Activated CD4-positive, alpha-beta T cell treated with anti-CD3 and anti-CD28 coated beads, Interleukin-2, amount 10 ng/mL, durations not matched to agents 7 days and 5 days (primary cell): ENCODE results near the gene UBE2J2. TPM values are rescaled to one million over a fixed set of nuclear protein-coding genes. Genes with fewer than 3 reads are reported as not detected.
"Not testable (repeated sequence)": the region's sequence is repeated elsewhere in the genome, so short reads cannot be mapped to it uniquely, and the experiment has no call there.

Experiments
- CTCF ChIA-PET: fragments of 350-600 bp; sonication (Branson Sonifier 250); formaldehyde crosslinking; loops from one replicate; lab custom pipeline; 2021; ENCODE audit warnings: antibody characterized with exemption; lab: Charles Lee
- POLR2A ChIA-PET: fragments of 350-600 bp; sonication (Branson Sonifier 250); formaldehyde crosslinking; loops from one replicate; lab custom pipeline; 2021; ENCODE audit warnings: antibody characterized with exemption; lab: Charles Lee
- DNase-seq: peaks from one replicate; pipeline ENCODE4 v3.0.0-alpha.2; 2020
- H3K27ac Mint-ChIP-seq: one replicate; pipeline ENCODE4 v1.8.0; 2021; ENCODE audit warnings: mild to moderate bottlenecking, moderate library complexity, mixed read lengths
- H3K27me3 Mint-ChIP-seq: one replicate; pipeline ENCODE4 v1.8.0; 2021; ENCODE audit warnings: mixed read lengths
- H3K36me3 Mint-ChIP-seq: one replicate; pipeline ENCODE4 v1.8.0; 2021; ENCODE audit warnings: low read depth, mixed read lengths
- H3K4me1 Mint-ChIP-seq: one replicate; pipeline ENCODE4 v1.8.0; 2021; ENCODE audit warnings: mixed read lengths
- H3K4me3 Mint-ChIP-seq: one replicate; pipeline ENCODE4 v1.8.0; 2021; ENCODE audit warnings: mild to moderate bottlenecking, moderate library complexity, mixed read lengths
- H3K9me3 Mint-ChIP-seq: one replicate; pipeline ENCODE4 v1.8.0; 2021; ENCODE audit warnings: mixed read lengths
- total RNA-seq, 2 experiments: library from RNA; stranded (reverse); gene quantifications; one replicate each; pipeline ENCODE4 v1.2.3, GENCODE V29; 2021

UBE2J2 gene
- 10 to 100 TPM; 63.4 to 63.7 TPM for total RNA-seq

DNA sequence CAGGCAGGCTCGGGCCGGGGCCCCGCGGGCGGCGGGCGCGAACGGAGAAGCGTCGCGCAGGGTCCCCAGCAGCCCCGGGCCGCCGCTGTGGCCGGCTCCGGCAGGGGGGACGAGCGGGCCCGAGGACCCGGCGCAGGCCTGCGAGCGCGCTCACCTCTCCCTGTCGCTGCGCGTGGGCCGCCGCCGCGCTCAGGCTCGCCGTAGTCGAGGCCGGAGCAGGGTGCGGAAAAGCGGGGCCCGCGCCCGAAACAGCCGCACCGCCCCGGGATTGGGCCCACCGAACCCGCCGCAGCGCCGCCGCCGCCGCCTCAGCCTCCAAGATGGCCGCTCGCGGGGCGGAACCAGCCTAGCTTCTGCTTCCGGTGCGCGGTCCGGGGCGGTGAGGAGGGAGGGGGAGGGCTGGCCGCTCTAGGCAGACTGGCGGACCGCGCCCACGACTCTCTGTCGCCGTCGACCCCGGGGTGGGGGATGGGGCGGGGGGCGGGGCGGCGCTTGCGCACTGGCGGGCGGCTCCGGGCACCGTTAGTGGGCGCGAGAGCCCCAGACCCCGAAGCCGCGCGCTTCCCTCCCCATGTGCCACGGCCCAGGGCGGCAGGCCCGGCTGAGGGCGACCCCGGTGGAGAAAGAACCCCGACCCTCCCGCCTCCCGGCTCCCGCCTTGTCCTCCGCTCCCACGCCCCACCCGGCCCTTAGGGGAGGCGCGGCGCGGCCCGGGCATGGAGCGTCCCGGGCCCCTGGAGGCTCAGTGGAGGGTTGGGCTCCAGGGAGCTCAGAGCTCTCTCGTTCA lies at the start of gene UBE2J2:
UBE2J2 (minus strand) TSS at position 343 of the 787 bp plus-strand sequence. CDS start 5,862 bp downstream, outside the sequence.
- Mint-ChIP-seq H3K27ac (peak within 1 kb of the TSS; percentile 86), H3K27me3 (no peaks in the 10 kb centered on the region), H3K9me3 (no peaks in the 10 kb centered on the region), H3K36me3 (peaks cover 31% of the 10 kb centered on the region), H3K4me3 (peak within 1 kb of the TSS; percentile 88), H3K4me1 (peaks cover 39% of the 10 kb centered on the region)
- POLR2A ChIA-PET, result no interaction called here
- CTCF ChIA-PET, result interaction anchor here (0.6 to 1.7 kb wide), 5 partner anchors 9 to 587 kb away, joined by 3 to 4 read pairs (median 4); no protein-coding TSS in a partner anchor
- DNase-seq, result peak; percentile 94

DNA sequence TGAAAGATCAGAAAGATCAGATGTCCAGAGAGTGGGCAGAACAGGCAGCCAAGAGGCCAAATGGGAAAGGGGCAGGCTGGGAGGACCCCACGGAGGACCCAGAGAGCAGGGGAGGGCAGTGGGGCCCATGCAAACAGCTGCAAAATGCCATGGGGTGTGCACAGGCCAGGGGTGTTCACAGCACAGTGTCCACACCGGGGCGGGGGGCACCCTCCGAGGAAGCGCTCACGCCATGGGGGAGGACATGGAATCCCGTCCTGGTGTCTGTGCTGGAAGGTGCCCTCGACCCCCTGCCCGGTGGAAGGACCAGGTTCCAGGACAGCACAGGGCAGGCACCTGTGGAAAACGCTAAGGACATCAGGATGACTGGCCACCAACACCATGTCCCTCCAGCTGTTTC lies 49.3 kb upstream of the UBE2J2 start:
- POLR2A ChIA-PET, result no interaction called here
- H3K4me1 Mint-ChIP-seq, result peaks cover 27% of the 10 kb centered on the region
- H3K27me3 Mint-ChIP-seq, result no peaks in the 10 kb centered on the region
- peak overlapping the region; percentile 73 for H3K27ac Mint-ChIP-seq
- CTCF ChIA-PET, result interaction anchor here (0.5 kb wide), 1 partner anchor 57 kb away, joined by 5 read pairs; no protein-coding TSS in a partner anchor
- no peak for DNase-seq
- peak overlapping the region; percentile 84 for H3K4me3 Mint-ChIP-seq
- H3K9me3 Mint-ChIP-seq, result no peaks in the 10 kb centered on the region
- peaks cover 10% of the 10 kb centered on the region for H3K36me3 Mint-ChIP-seq

DNA sequence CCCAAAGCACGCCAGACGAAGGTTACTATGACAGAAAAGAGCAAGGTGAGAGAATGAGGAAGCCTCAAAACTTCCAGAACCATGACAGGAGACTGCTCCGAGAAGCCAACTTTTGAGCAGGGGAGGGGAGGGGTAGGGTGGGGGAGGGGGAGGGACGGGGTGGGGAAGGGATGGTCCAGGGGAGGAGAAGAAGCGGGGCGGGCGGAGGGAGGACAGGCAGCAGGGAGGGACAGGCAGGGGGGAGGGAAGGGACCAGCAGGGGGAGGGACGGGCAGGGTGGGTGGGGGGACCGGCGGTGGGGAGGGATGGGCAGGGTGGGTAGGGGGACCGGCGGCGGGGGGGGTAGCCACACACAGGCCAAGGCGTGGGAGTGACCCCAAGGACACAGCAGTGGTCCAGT lies 48.8 kb upstream of the UBE2J2 start:
- H3K27ac Mint-ChIP-seq, result no peak overlapping the region
- DNase-seq, result no peak
- H3K9me3 Mint-ChIP-seq, result no peaks in the 10 kb centered on the region
- peaks cover 27% of the 10 kb centered on the region for H3K4me1 Mint-ChIP-seq
- H3K36me3 Mint-ChIP-seq, result peaks cover 14% of the 10 kb centered on the region
- H3K27me3 Mint-ChIP-seq, result no peaks in the 10 kb centered on the region
- CTCF ChIA-PET, result no interaction called here
- POLR2A ChIA-PET, result no interaction called here
- H3K4me3 Mint-ChIP-seq, result peak overlapping the region; percentile 57

DNA sequence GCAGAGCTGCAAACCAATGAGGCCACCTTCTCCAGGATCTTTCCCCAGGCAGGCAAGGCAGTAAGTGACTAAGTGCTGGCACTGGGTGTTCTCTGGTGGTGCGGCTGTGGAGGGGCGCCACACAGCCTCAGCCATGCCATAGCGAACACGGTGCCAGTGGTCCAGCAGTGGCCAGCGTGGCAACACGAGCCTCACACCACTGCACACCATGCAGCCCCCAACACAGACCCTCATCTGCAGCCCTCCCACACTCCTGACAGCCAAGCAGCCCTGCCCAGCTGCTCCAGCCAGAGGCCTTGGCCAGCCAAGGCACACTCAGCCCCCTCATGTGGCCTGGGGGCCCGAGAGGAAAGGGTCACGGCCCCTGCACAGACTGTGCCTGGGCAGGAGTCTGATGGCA lies 47.8 kb upstream of the UBE2J2 start:
- H3K27ac Mint-ChIP-seq, result peak overlapping the region; percentile 54
- peaks cover 17% of the 10 kb centered on the region for H3K36me3 Mint-ChIP-seq
- H3K4me3 Mint-ChIP-seq, result no peak overlapping the region
- POLR2A ChIA-PET, result no interaction called here
- H3K9me3 Mint-ChIP-seq, result no peaks in the 10 kb centered on the region
- H3K4me1 Mint-ChIP-seq, result peaks cover 24% of the 10 kb centered on the region
- DNase-seq, result no peak
- CTCF ChIA-PET, result no interaction called here
- no peaks in the 10 kb centered on the region for H3K27me3 Mint-ChIP-seq

DNA sequence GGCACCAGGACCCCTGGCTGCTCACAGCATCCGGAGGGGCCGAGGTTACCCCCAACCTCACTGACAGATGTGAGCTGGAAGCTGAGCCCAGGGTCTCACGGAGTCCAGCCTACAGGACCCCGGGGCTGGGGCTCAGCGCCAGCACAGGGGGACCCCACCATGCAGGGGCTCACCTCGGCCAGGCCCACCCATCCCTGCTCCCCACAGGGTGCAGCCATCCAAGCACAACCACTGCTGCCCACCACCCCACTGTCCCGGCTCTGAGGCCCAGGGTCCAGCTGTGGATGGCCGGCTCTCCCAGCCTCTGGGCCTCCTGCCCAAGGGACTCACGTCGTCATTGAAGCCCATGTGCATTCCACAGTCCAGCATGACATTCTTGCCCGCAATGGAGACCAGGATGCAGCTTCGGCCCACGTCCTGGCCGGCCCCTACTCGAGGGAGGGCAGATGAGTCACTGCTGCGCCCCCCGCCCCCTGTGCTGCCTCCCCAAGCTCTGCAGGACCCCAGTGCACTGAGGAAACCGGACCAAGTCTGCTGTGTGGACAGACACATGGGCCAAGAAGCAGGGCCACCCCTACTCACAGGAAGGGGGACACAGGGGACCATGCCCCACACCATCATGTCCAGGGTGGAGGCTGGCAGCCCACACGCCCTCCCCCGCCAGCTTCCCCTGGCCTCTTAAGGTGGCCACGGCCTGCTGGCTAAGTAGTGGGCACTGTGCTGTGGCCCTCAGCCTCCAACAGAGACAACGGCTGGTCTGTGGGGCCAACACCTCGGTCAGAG lies 47.2 kb upstream of the UBE2J2 start:
- POLR2A ChIA-PET, result no interaction called here

DNA sequence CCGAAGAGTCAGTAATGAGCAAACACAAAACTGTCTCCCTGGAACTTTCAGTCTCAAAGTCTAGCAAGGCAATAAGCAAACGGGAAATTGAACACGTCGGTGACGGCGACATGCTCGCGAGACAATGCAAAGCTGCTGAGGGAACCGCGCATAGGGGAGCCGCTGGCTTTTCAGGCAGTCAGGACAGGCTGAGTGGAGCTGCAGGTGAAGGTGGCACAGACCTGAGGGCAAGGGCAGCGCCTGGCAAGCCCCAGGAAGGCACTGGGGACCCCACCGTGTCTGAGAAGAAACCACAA lies 45.9 kb upstream of the UBE2J2 start:
- peaks cover 15% of the 10 kb centered on the region for H3K4me1 Mint-ChIP-seq
- H3K4me3 Mint-ChIP-seq, result no peak overlapping the region
- H3K9me3 Mint-ChIP-seq, result no peaks in the 10 kb centered on the region
- H3K27ac Mint-ChIP-seq, result peak overlapping the region; percentile 65
- ChIA-PET POLR2A (no interaction called here), CTCF (no interaction called here)
- H3K36me3 Mint-ChIP-seq, result peaks cover 24% of the 10 kb centered on the region
- H3K27me3 Mint-ChIP-seq, result no peaks in the 10 kb centered on the region
- DNase-seq, result no peak

More for the DNA sequence above, 47.2 kb upstream of the UBE2J2 start:
- CTCF ChIA-PET, result no interaction called here
- Mint-ChIP-seq H3K9me3 (no peaks in the 10 kb centered on the region), H3K27ac (no peak overlapping the region), H3K4me1 (peaks cover 18% of the 10 kb centered on the region), H3K36me3 (peaks cover 20% of the 10 kb centered on the region), H3K27me3 (no peaks in the 10 kb centered on the region), H3K4me3 (no peak overlapping the region)
- DNase-seq, result no peak

DNA sequence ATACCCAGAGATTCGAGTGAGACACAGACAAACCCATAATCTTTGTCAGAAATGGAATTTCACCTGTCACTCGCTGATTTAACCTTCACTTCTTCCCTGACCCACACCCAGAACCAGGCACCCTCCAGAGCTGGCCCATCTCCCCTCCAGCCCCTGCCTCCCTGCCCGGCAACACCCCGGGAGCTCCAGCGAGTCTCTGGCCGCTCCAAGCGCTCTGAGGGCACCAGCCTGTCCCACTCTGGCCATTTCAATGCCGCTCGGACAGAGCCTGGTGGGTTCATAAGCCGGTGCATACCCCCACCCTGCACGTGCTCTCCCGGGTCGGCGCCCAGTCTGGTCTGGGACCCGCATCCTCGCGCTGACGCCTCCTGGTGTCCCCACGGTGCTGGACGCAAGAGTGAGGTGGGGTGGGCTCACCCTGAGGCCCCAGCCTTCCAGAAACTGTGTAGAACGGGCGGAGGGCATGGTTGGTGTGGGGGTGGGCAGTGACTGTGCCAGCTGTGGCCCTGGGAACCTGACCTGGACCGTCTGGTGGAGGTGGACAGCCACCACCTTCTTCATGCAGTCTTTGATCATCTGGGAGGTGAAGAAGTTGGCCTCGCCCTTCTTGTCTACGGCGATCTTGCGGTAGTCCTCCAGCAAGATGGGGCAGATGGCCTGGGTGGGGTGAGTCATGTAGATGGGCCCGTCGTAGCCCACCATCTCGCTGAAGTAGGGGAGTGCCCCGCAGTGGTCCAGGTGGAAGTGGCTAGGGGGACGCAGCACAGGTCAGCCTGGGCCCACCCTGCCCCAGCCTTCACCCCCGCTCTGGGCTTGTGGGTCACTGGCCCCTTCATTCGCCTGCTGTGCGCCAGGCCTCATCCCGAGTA lies 45.4 kb upstream of the UBE2J2 start:
- Mint-ChIP-seq H3K27ac (peak overlapping the region; percentile 65), H3K4me3 (no peak overlapping the region), H3K36me3 (peaks cover 23% of the 10 kb centered on the region), H3K9me3 (no peaks in the 10 kb centered on the region), H3K27me3 (no peaks in the 10 kb centered on the region), H3K4me1 (peaks cover 13% of the 10 kb centered on the region)
- CTCF ChIA-PET, result no interaction called here
- POLR2A ChIA-PET, result no interaction called here
- no peak for DNase-seq

DNA sequence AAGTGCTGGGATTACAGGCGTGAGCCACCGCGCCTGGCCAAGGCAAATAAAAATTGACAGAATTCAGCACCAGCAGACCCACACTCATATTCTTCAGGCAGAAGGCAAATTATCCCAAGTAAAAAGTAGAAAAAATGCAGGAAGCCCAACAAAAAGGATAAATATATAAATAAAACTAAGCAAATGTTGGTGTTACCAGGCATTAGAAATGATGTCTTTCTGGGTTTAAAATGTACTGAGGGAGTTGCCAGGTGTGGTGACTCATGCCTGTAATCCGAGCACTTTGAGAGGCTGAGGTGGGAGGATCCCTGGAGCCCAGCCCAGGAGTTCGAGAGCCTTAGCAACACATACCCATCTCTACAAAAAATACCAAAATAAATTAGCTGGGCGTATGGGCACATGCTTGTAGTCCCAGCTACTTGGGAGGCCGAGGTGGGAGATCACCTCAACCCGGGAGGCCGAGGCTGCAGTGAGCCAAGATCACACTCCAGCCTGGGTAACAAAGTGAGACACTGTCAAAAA lies 44.5 kb upstream of the UBE2J2 start:
- no peak overlapping the region for H3K27ac Mint-ChIP-seq
- no peak overlapping the region for H3K4me3 Mint-ChIP-seq
- peaks cover 8% of the 10 kb centered on the region for H3K4me1 Mint-ChIP-seq
- ChIA-PET CTCF (no interaction called here), POLR2A (no interaction called here)
- no peaks in the 10 kb centered on the region for H3K27me3 Mint-ChIP-seq
- no peak for DNase-seq
- H3K36me3 Mint-ChIP-seq, result peaks cover 27% of the 10 kb centered on the region
- H3K9me3 Mint-ChIP-seq, result no peaks in the 10 kb centered on the region

DNA sequence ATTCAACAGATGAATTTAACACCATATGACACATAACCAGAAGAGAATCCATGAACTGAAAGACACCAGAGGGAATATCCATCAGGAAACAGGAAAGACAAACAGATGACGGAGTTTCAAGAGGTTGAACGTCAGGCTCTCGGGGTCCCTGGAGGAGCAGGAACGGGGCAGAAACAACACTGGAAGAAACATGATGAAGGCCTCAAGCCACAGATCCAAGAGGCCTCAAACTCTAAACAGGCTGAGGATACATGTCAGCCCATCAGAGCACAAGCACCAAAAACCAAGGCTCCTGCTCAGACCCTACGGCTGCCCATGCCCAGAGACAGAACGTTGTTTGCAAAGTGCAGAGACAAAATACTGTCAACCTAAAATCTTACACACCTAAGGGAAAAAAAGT lies 43.8 kb upstream of the UBE2J2 start:
- POLR2A ChIA-PET, result no interaction called here
- Mint-ChIP-seq H3K27ac (no peak overlapping the region), H3K4me3 (no peak overlapping the region), H3K27me3 (no peaks in the 10 kb centered on the region), H3K36me3 (peaks cover 27% of the 10 kb centered on the region), H3K4me1 (peaks cover 4% of the 10 kb centered on the region), H3K9me3 (no peaks in the 10 kb centered on the region)
- CTCF ChIA-PET, result interaction anchor here (0.7 kb wide), 2 partner anchors 16 to 262 kb away, joined by 3 read pairs; no protein-coding TSS in a partner anchor
- no peak for DNase-seq

DNA sequence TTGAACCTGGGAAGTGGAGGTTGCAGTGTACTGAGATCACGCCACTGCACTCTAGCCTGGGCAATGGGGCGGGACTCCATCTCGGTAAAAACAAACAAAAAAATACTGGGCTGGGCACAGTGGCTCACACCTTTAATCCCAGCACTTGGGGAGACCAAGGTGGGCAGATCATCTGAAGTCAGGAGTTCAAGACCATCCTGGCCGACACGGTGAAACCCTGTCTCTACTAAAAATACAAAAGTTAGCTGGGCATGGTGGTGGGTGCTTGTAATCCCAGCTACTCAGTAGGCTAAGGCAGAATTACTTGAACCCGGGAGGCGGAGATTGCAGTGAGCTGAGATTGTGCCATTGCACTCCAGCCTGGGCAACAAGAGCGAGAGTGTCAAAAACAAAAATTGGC lies 42.5 kb upstream of the UBE2J2 start:
- H3K27ac Mint-ChIP-seq, DNase-seq, H3K4me1 Mint-ChIP-seq, H3K9me3 Mint-ChIP-seq, H3K4me3 Mint-ChIP-seq, POLR2A ChIA-PET, H3K27me3 Mint-ChIP-seq, CTCF ChIA-PET: not testable (repeated sequence)
- H3K36me3 Mint-ChIP-seq, result peaks cover 26% of the 10 kb centered on the region

DNA sequence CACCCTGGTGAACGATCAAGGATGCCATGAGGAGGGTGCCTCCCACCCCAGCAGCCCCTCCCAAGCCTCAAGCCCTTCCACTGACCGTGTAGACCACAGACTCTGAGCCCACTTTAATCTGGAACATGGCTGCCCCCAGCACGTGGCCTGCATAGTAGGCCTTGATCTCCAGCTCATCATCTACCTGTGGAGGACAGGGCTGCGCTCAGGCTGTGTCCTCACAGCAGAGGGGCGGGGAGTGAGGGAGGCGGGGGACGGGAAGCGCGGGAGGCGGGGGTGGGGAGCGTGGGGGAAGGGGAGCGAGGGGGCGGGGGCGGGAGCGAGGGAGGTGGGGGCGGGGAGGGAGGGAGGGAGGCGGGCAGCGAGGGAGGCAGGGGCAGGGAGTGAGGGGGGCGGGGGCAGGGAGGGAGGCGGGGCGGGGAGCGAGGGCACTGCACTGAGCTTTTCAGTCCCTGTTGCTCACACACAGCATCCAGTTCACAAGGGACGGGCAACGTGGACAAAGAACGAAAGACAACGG lies 41.8 kb upstream of the UBE2J2 start:
- H3K27ac Mint-ChIP-seq, result no peak overlapping the region
- no peaks in the 10 kb centered on the region for H3K9me3 Mint-ChIP-seq
- no peak overlapping the region for H3K4me3 Mint-ChIP-seq
- ChIA-PET POLR2A (no interaction called here), CTCF (interaction anchor here (0.9 to 1.4 kb wide), 2 partner anchors 12 to 251 kb away, joined by 3 read pairs; no protein-coding TSS in a partner anchor)
- DNase-seq, result no peak
- no peaks in the 10 kb centered on the region for H3K27me3 Mint-ChIP-seq
- peaks cover 26% of the 10 kb centered on the region for H3K36me3 Mint-ChIP-seq
- H3K4me1 Mint-ChIP-seq, result no peaks in the 10 kb centered on the region

DNA sequence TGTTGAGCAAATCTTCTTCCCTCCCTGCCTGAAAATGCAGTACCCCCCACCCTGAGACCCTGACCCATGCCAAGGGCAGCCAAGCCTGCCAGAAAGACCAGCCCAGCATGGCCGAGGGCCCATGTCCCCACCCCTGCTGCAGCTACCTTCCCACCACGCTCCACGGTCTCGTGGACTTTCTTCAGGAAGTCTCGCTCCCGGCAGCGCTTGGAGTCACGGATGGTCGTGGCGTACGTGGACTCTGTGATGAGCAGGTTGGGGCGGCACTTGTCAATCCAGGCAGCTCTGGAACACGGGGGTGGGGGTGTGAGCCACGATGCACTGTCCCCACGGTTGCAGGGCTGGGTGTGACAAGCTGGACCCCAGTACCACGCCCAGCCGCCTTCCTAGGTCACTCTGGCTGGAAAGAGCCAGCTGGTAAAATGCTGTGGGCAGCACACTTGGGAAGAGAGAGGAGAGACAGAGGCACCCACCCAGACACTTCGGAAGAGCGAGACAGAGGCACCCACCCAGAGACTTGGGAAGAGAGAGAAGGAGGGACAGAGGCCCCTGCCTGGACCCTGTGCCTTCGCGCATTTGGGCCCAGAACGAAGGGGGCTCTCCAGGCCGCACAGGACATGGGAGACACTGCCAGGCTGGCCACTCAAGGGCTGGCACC lies 41.2 kb upstream of the UBE2J2 start:
- H3K9me3 Mint-ChIP-seq, result no peaks in the 10 kb centered on the region
- H3K27me3 Mint-ChIP-seq, result no peaks in the 10 kb centered on the region
- peaks cover 26% of the 10 kb centered on the region for H3K36me3 Mint-ChIP-seq
- peaks cover 2% of the 10 kb centered on the region for H3K4me1 Mint-ChIP-seq
- POLR2A ChIA-PET, result no interaction called here
- DNase-seq, result no peak
- CTCF ChIA-PET, result interaction anchor here (0.9 to 1.4 kb wide), 2 partner anchors 11 to 251 kb away, joined by 3 read pairs; no protein-coding TSS in a partner anchor
- no peak overlapping the region for H3K4me3 Mint-ChIP-seq
- no peak overlapping the region for H3K27ac Mint-ChIP-seq
